Right renal cortex interstitium (tissue), 3 donors: ENCODE measurements around the gene SELP. TPM values are rescaled to one million over a fixed set of nuclear protein-coding genes. Genes with fewer than 3 reads are reported as not detected.

ENCODE experiments used
- polyA plus RNA-seq, 3 donors: library from polyadenylated mRNA; unstranded; fragments of 120-200 nt; gene quantifications; one replicate each; pipeline ENCODE4 v1.2.1, GENCODE V29; 2013; ENCODE audit not compliant: insufficient read length in 3 of 3

The SELP gene
- polyA plus RNA-seq, 3 donors, result 5.4 to 9.5 (median 6.5) TPM

Other genes with a start within 250 kb of the SELP start
- 10 to 100 TPM; 10.1 to 12.9 (median 12.6) TPM for gene CCDC181, start 202.7 kb downstream of the SELP start, polyA plus RNA-seq
- gene SLC19A2, start 144.2 kb downstream of the SELP start, polyA plus RNA-seq, result 10 to 100 TPM; 16.6 to 20.3 (median 18.5) TPM
- gene F5, start 43.6 kb downstream of the SELP start, polyA plus RNA-seq, result 1 to 10 TPM; 1.6 to 2.6 (median 2.3) TPM
- 1 to 10 TPM; 3.5 to 3.9 (median 3.6) TPM for gene SELL, start 81.5 kb upstream of the SELP start, polyA plus RNA-seq
- gene SELE, start 104.0 kb upstream of the SELP start, polyA plus RNA-seq, result under 1 TPM; 0.44 to 0.87 (median 0.67) TPM
- gene METTL18, start 164.8 kb upstream of the SELP start, polyA plus RNA-seq, result 10 to 100 TPM; 18.3 to 21.3 (median 18.9) TPM